Activated CD8-positive, alpha-beta T cell treated with anti-CD3 and anti-CD28 coated beads for 36 hours (primary cell): ENCODE measurements around the gene CHCHD3. TPM values are rescaled to one million over a fixed set of nuclear protein-coding genes. Genes with fewer than 3 reads are reported as not detected.
A peak's percentile ranks its signal among the peaks of the same experiment; 100 is the strongest.

Experiments
- ATAC-seq: fragments of 200-7000 bp; cut with Tn5 transposase; one replicate; pipeline ENCODE4 v1.10.0; 2021; ENCODE audit warnings: mild to moderate bottlenecking, moderate library complexity
- CTCF ChIA-PET: fragments of 350-600 bp; sonication (Branson Sonifier 250); formaldehyde crosslinking; loops from one replicate; lab custom pipeline; 2021; ENCODE audit warnings: antibody characterized with exemption; lab: Charles Lee
- POLR2A ChIA-PET: fragments of 350-600 bp; sonication (Branson Sonifier 250); formaldehyde crosslinking; loops from one replicate; lab custom pipeline; 2021; ENCODE audit warnings: antibody characterized with exemption; lab: Charles Lee
- DNase-seq: peaks from one replicate; pipeline ENCODE4 v3.0.0-alpha.2; 2020
- H3K27ac Mint-ChIP-seq: one replicate; pipeline ENCODE4 v1.8.0; 2021; ENCODE audit warnings: mild to moderate bottlenecking, mixed read lengths
- H3K27me3 Mint-ChIP-seq: one replicate; pipeline ENCODE4 v1.8.0; 2021; ENCODE audit warnings: mixed read lengths
- H3K36me3 Mint-ChIP-seq: one replicate; pipeline ENCODE4 v1.8.0; 2021; ENCODE audit warnings: low read depth, mixed read lengths
- H3K4me1 Mint-ChIP-seq: one replicate; pipeline ENCODE4 v1.8.0; 2021; ENCODE audit warnings: low read depth, mixed read lengths
- H3K4me3 Mint-ChIP-seq: one replicate; pipeline ENCODE4 v1.8.0; 2021; ENCODE audit warnings: mild to moderate bottlenecking, moderate library complexity, mixed read lengths
- H3K9me3 Mint-ChIP-seq: one replicate; pipeline ENCODE4 v1.8.0; 2021; ENCODE audit warnings: mixed read lengths
- CTCF ChIP-seq: fragments of 200-600 bp; IDR thresholded peaks from one replicate; pipeline ENCODE4 v1.8.0; 2022; ENCODE audit warnings: antibody characterized with exemption, mild to moderate bottlenecking
- intact Hi-C: fragments of 100-400 bp; cut with micrococcal nuclease; formaldehyde crosslinking; loops from one replicate; pipeline ENCODE4 v1.10.0; 2022
- total RNA-seq, 2 experiments: library from RNA; stranded (reverse); gene quantifications; one replicate each; pipeline ENCODE4 v1.2.3, GENCODE V29; 2021

CHCHD3 gene
- total RNA-seq, 2 experiments from 2014 or later: 61.4 to 63.4 TPM

- CTCF ChIA-PET: interaction anchor here (1.0 kb wide), 1 partner anchor 197 kb away, joined by 3 read pairs; no protein-coding TSS in a partner anchor
- POLR2A ChIA-PET: no interaction called here
- TF ChIP-seq CTCF: no peak
- Mint-ChIP-seq H3K27me3 (no peaks in the 10 kb centered on the region), H3K27ac (no peak overlapping the region), H3K36me3 (peaks cover 1% of the 10 kb centered on the region), H3K9me3 (peaks cover 4% of the 10 kb centered on the region), H3K4me1 (peaks cover 25% of the 10 kb centered on the region), H3K4me3 (no peak overlapping the region)
- intact Hi-C loops: no loop called here
- DNase-seq: no peak
- ATAC-seq: peak; percentile 40
Measured at GRCh38 chr7:132777414-132777813, 304.5 kb downstream of the CHCHD3 start.

GRCh38 chr7:132776048-132776620 lies 305.8 kb downstream of the CHCHD3 start:
- Mint-ChIP-seq H3K9me3 (peaks cover 4% of the 10 kb centered on the region), H3K27me3 (no peaks in the 10 kb centered on the region), H3K4me3 (no peak overlapping the region), H3K27ac (no peak overlapping the region), H3K36me3 (peaks cover 1% of the 10 kb centered on the region), H3K4me1 (peaks cover 33% of the 10 kb centered on the region)
- no peak for ATAC-seq
- ChIA-PET CTCF (no interaction called here), POLR2A (interaction anchor here (1.2 kb wide), 1 partner anchor 11 kb away, joined by 3 read pairs; no protein-coding TSS in a partner anchor)
- intact Hi-C loops: no loop called here
- DNase-seq: no peak
- TF ChIP-seq CTCF: no peak

GRCh38 chr7:132773527-132773956 lies 308.3 kb downstream of the CHCHD3 start:
- H3K27me3 Mint-ChIP-seq: no peaks in the 10 kb centered on the region
- CTCF ChIA-PET: no interaction called here
- H3K4me3 Mint-ChIP-seq: no peak overlapping the region
- no peak overlapping the region for H3K27ac Mint-ChIP-seq
- no peak for ATAC-seq
- peaks cover 35% of the 10 kb centered on the region for H3K4me1 Mint-ChIP-seq
- H3K9me3 Mint-ChIP-seq: peaks cover 24% of the 10 kb centered on the region
- H3K36me3 Mint-ChIP-seq: peaks cover 15% of the 10 kb centered on the region
- intact Hi-C loops: no loop called here
- no peak for TF ChIP-seq CTCF
- POLR2A ChIA-PET: interaction anchor here (0.9 kb wide), 1 partner anchor 13 kb away, joined by 3 read pairs; no protein-coding TSS in a partner anchor
- no peak for DNase-seq

- CTCF ChIA-PET: interaction anchor here (0.9 to 1.2 kb wide), 2 partner anchors 9 to 106 kb away, joined by 3 to 4 read pairs; no protein-coding TSS in a partner anchor
- Mint-ChIP-seq H3K27me3 (no peaks in the 10 kb centered on the region), H3K9me3 (peaks cover 20% of the 10 kb centered on the region), H3K4me1 (peaks cover 22% of the 10 kb centered on the region), H3K4me3 (no peak overlapping the region), H3K27ac (peak overlapping the region; percentile 75), H3K36me3 (peaks cover 13% of the 10 kb centered on the region)
- ATAC-seq (peak; percentile 83), DNase-seq (peak; percentile 46)
- POLR2A ChIA-PET: no interaction called here
- intact Hi-C loops: no loop called here
- no peak for TF ChIP-seq CTCF
Measured at GRCh38 chr7:132771301-132771730, 310.6 kb downstream of the CHCHD3 start.

- ATAC-seq: no peak
- intact Hi-C loops: no loop called here
- H3K36me3 Mint-ChIP-seq: peaks cover 13% of the 10 kb centered on the region
Measured at GRCh38 chr7:132770055-132770454, 311.8 kb downstream of the CHCHD3 start.

More at GRCh38 chr7:132770055-132770454, 311.8 kb downstream of the CHCHD3 start:
- H3K4me3 Mint-ChIP-seq: no peak overlapping the region
- H3K27ac Mint-ChIP-seq: no peak overlapping the region
- CTCF ChIA-PET: no interaction called here
- peaks cover 22% of the 10 kb centered on the region for H3K4me1 Mint-ChIP-seq
- no peak for DNase-seq
- no peak for TF ChIP-seq CTCF
- POLR2A ChIA-PET: interaction anchor here (0.8 kb wide), 1 partner anchor 38 kb away, joined by 3 read pairs; no protein-coding TSS in a partner anchor
- no peaks in the 10 kb centered on the region for H3K27me3 Mint-ChIP-seq
- peaks cover 20% of the 10 kb centered on the region for H3K9me3 Mint-ChIP-seq
